ENCODE results near the gene FBXL13.

DNA sequence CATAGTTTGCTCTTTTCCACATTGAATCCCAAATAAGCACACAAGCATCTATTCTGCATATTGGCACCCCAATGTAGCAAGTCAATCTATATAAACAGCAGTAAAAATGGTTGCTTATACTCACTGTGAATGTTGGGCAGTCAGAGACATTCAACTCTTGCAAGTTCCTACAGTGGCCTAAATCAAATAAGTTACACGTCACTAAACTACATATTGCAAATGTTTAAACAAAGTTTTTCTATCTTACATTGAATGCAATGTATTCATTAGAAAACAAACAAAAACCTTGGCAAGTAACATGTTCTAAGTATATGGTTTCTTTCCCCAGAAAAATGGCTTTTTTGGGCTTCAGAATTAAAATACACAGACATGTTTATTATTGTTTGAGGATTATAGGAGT, 142.8 kb downstream of the FBXL13 start:
- TF ChIP-seq EP300 (IDR thresholded peaks at IDR 0.05; ENCODE audit: borderline replicate concordance in 1 of 2, low read depth in 1 of 2, low read length in 1 of 2): no peak
- TF ChIP-seq, protein P1, sequence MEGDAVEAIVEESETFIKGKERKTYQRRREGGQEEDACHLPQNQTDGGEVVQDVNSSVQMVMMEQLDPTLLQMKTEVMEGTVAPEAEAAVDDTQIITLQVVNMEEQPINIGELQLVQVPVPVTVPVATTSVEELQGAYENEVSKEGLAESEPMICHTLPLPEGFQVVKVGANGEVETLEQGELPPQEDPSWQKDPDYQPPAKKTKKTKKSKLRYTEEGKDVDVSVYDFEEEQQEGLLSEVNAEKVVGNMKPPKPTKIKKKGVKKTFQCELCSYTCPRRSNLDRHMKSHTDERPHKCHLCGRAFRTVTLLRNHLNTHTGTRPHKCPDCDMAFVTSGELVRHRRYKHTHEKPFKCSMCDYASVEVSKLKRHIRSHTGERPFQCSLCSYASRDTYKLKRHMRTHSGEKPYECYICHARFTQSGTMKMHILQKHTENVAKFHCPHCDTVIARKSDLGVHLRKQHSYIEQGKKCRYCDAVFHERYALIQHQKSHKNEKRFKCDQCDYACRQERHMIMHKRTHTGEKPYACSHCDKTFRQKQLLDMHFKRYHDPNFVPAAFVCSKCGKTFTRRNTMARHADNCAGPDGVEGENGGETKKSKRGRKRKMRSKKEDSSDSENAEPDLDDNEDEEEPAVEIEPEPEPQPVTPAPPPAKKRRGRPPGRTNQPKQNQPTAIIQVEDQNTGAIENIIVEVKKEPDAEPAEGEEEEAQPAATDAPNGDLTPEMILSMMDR (IDR thresholded peaks at IDR 0.05): no peak
- no peak for TF ChIP-seq EZH2phosphoT487 (IDR thresholded peaks at IDR 0.05; ENCODE audit: borderline replicate concordance, low read depth)
- TF ChIP-seq SMC3 (IDR thresholded peaks at IDR 0.05; ENCODE audit: low read depth, low read length): no peak
- TF ChIP-seq TEAD4 (IDR thresholded peaks at IDR 0.05; ENCODE audit: borderline replicate concordance, insufficient read depth): no peak
- no peak for TF ChIP-seq CHD2 (IDR thresholded peaks at IDR 0.05; ENCODE audit: low read length, partially characterized antibody)
- no peak for TF ChIP-seq POLR2AphosphoS5 (IDR thresholded peaks at IDR 0.05; ENCODE audit: low read depth, low read length)
- no peak for TF ChIP-seq NRF1 (IDR thresholded peaks at IDR 0.05; ENCODE audit: low read depth, low read length)
- TF ChIP-seq, protein P2, sequence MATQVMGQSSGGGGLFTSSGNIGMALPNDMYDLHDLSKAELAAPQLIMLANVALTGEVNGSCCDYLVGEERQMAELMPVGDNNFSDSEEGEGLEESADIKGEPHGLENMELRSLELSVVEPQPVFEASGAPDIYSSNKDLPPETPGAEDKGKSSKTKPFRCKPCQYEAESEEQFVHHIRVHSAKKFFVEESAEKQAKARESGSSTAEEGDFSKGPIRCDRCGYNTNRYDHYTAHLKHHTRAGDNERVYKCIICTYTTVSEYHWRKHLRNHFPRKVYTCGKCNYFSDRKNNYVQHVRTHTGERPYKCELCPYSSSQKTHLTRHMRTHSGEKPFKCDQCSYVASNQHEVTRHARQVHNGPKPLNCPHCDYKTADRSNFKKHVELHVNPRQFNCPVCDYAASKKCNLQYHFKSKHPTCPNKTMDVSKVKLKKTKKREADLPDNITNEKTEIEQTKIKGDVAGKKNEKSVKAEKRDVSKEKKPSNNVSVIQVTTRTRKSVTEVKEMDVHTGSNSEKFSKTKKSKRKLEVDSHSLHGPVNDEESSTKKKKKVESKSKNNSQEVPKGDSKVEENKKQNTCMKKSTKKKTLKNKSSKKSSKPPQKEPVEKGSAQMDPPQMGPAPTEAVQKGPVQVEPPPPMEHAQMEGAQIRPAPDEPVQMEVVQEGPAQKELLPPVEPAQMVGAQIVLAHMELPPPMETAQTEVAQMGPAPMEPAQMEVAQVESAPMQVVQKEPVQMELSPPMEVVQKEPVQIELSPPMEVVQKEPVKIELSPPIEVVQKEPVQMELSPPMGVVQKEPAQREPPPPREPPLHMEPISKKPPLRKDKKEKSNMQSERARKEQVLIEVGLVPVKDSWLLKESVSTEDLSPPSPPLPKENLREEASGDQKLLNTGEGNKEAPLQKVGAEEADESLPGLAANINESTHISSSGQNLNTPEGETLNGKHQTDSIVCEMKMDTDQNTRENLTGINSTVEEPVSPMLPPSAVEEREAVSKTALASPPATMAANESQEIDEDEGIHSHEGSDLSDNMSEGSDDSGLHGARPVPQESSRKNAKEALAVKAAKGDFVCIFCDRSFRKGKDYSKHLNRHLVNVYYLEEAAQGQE (IDR thresholded peaks at IDR 0.05; ENCODE audit: low read depth, low read length): no peak
- no peak for TF ChIP-seq YY1 (IDR thresholded peaks at IDR 0.05; ENCODE audit: low read depth)
- TF ChIP-seq, protein P3, sequence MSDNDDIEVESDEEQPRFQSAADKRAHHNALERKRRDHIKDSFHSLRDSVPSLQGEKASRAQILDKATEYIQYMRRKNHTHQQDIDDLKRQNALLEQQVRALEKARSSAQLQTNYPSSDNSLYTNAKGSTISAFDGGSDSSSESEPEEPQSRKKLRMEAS (IDR thresholded peaks at IDR 0.05; ENCODE audit: low read depth): no peak
- TF ChIP-seq, protein P4, sequence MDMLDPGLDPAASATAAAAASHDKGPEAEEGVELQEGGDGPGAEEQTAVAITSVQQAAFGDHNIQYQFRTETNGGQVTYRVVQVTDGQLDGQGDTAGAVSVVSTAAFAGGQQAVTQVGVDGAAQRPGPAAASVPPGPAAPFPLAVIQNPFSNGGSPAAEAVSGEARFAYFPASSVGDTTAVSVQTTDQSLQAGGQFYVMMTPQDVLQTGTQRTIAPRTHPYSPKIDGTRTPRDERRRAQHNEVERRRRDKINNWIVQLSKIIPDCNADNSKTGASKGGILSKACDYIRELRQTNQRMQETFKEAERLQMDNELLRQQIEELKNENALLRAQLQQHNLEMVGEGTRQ (IDR thresholded peaks at IDR 0.05; ENCODE audit: borderline replicate concordance, low read depth, low read length): no peak
- TF ChIP-seq MEF2A (IDR thresholded peaks at IDR 0.05; ENCODE audit: borderline replicate concordance, low read depth): no peak
- TF ChIP-seq, protein P5, sequence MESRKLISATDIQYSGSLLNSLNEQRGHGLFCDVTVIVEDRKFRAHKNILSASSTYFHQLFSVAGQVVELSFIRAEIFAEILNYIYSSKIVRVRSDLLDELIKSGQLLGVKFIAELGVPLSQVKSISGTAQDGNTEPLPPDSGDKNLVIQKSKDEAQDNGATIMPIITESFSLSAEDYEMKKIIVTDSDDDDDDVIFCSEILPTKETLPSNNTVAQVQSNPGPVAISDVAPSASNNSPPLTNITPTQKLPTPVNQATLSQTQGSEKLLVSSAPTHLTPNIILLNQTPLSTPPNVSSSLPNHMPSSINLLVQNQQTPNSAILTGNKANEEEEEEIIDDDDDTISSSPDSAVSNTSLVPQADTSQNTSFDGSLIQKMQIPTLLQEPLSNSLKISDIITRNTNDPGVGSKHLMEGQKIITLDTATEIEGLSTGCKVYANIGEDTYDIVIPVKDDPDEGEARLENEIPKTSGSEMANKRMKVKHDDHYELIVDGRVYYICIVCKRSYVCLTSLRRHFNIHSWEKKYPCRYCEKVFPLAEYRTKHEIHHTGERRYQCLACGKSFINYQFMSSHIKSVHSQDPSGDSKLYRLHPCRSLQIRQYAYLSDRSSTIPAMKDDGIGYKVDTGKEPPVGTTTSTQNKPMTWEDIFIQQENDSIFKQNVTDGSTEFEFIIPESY (IDR thresholded peaks at IDR 0.05; ENCODE audit: borderline replicate concordance, low read depth): no peak
